ENCODE measurements around the gene LRRC58.

- TF ChIP-seq POLR2AphosphoS5 (IDR thresholded peaks at IDR 0.05; ENCODE audit: borderline replicate concordance, low read depth, low read length) = no peak
- TF ChIP-seq EZH2 (IDR thresholded peaks at IDR 0.05) = no peak
These were observed 18.1 kb downstream of the LRRC58 start for GRCh38 chr3:120331076-120331475.

Data from SK-N-MC (cell line).